ENCODE data around the gene PLD6.
"Not testable (repeated sequence)": the region's sequence is repeated elsewhere in the genome, so short reads cannot be mapped to it uniquely, and the experiment has no call there.

PLD6 gene

GRCh38 chr17:17206124-17206912, at the start of gene PLD6:
Gene PLD6, minus strand, starts transcription at chr17:17206333. Its CDS starts 47 bp downstream, at chr17:17206286.
- peak; percentile 95 for DNase-seq
- H3K36me3 ChIP-seq: peaks cover 34% of the 10 kb centered on the region
- H3K9me3 ChIP-seq (ENCODE audit: severe bottlenecking): peaks cover 8% of the 10 kb centered on the region
- H3K27ac ChIP-seq: peak within 1 kb of the TSS; percentile 84
- no peaks in the 10 kb centered on the region for H3K27me3 ChIP-seq (ENCODE audit: insufficient read depth, low read depth, severe bottlenecking)
- TF ChIP-seq CTCF (IDR thresholded peaks at IDR 0.05; ENCODE audit: low read depth, low read length): no peak
- H3K4me3 ChIP-seq (ENCODE audit: low read depth, low read length): peak within 1 kb of the TSS; percentile 55

- peaks cover 95% of the 10 kb centered on the region for H3K36me3 ChIP-seq
- not testable (repeated sequence) for H3K27me3 ChIP-seq (ENCODE audit: insufficient read depth, low read depth, severe bottlenecking); H3K27ac ChIP-seq
These were observed 49.6 kb upstream of the PLD6 start for GRCh38 chr17:17255689-17256088.

GRCh38 chr17:17254036-17254435, 47.9 kb upstream of the PLD6 start:
- no peak for TF ChIP-seq CTCF (IDR thresholded peaks at IDR 0.05; ENCODE audit: low read depth, low read length)
- Histone ChIP-seq H3K36me3 (peaks cover 97% of the 10 kb centered on the region), H3K9me3 (ENCODE audit: severe bottlenecking) (no peaks in the 10 kb centered on the region), H3K27me3 (ENCODE audit: insufficient read depth, low read depth, severe bottlenecking) (no peaks in the 10 kb centered on the region), H3K27ac (no peak overlapping the region), H3K4me3 (ENCODE audit: low read depth, low read length) (no peak overlapping the region)
- no peak for DNase-seq

More at GRCh38 chr17:17255689-17256088, 49.6 kb upstream of the PLD6 start:
- H3K9me3 ChIP-seq (ENCODE audit: severe bottlenecking); DNase-seq; H3K4me3 ChIP-seq (ENCODE audit: low read depth, low read length): not testable (repeated sequence)

GRCh38 chr17:17253406-17253805, 47.3 kb upstream of the PLD6 start:
- no peak overlapping the region for H3K27ac ChIP-seq
- H3K27me3 ChIP-seq (ENCODE audit: insufficient read depth, low read depth, severe bottlenecking): no peaks in the 10 kb centered on the region
- TF ChIP-seq CTCF (IDR thresholded peaks at IDR 0.05; ENCODE audit: low read depth, low read length): no peak
- H3K36me3 ChIP-seq: peaks cover 97% of the 10 kb centered on the region
- H3K4me3 ChIP-seq (ENCODE audit: low read depth, low read length): no peak overlapping the region
- H3K9me3 ChIP-seq (ENCODE audit: severe bottlenecking): no peaks in the 10 kb centered on the region
- no peak for DNase-seq

GRCh38 chr17:17252149-17252661, 46.1 kb upstream of the PLD6 start:
- Histone ChIP-seq H3K9me3 (ENCODE audit: severe bottlenecking) (no peaks in the 10 kb centered on the region), H3K27ac (no peak overlapping the region), H3K36me3 (peaks cover 100% of the 10 kb centered on the region), H3K27me3 (ENCODE audit: insufficient read depth, low read depth, severe bottlenecking) (no peaks in the 10 kb centered on the region), H3K4me3 (ENCODE audit: low read depth, low read length) (no peak overlapping the region)
- no peak for DNase-seq
- TF ChIP-seq CTCF (IDR thresholded peaks at IDR 0.05; ENCODE audit: low read depth, low read length): no peak

GRCh38 chr17:17246879-17247278, 40.7 kb upstream of the PLD6 start:
- Histone ChIP-seq H3K9me3 (ENCODE audit: severe bottlenecking) (no peaks in the 10 kb centered on the region), H3K4me3 (ENCODE audit: low read depth, low read length) (no peak overlapping the region), H3K27me3 (ENCODE audit: insufficient read depth, low read depth, severe bottlenecking) (no peaks in the 10 kb centered on the region), H3K36me3 (peaks cover 62% of the 10 kb centered on the region), H3K27ac (no peak overlapping the region)
- TF ChIP-seq CTCF (IDR thresholded peaks at IDR 0.05; ENCODE audit: low read depth, low read length): no peak
- no peak for DNase-seq

All from WERI-Rb-1 (cell line).